Hippocampal formation (tissue), 2 donors: Measurements from ENCODE around the gene CNGA1.
"Not testable (repeated sequence)": the region's sequence is repeated elsewhere in the genome, so short reads cannot be mapped to it uniquely, and the experiment has no call there.

Experiments
- DNase-seq, 2 donors: peaks; one replicate each; lab custom pipeline; 2025; lab: John Stamatoyannopoulos, UW

CNGA1 gene

GRCh38 chr4:47968847-47969246 lies 47.6 kb downstream of the CNGA1 start:
- DNase-seq: no peak

- no peak for DNase-seq
Observed at GRCh38 chr4:47954677-47955076, 61.8 kb downstream of the CNGA1 start.

- no peak for DNase-seq
Observed at GRCh38 chr4:47954245-47954644, 62.2 kb downstream of the CNGA1 start.

GRCh38 chr4:47945930-47946726 lies 70.4 kb downstream of the CNGA1 start:
- DNase-seq: no peak

- no peak for DNase-seq
Observed at GRCh38 chr4:47942081-47942819, 74.2 kb downstream of the CNGA1 start.

- no peak for DNase-seq
Observed at GRCh38 chr4:47939456-47939855, 77.0 kb downstream of the CNGA1 start.

- no peak for DNase-seq
Observed at GRCh38 chr4:47936336-47936735, 80.1 kb downstream of the CNGA1 start.

- DNase-seq: peak in 1 of 2 donors; percentile 27
Observed at GRCh38 chr4:47933840-47934239, 82.6 kb downstream of the CNGA1 start.

GRCh38 chr4:47930971-47931804 lies 85.3 kb downstream of the CNGA1 start:
- no peak for DNase-seq

GRCh38 chr4:47929682-47930201 lies 86.7 kb downstream of the CNGA1 start:
- no peak for DNase-seq

- peak; percentile 23 to 45 for DNase-seq
Observed at GRCh38 chr4:47926667-47927258, 89.7 kb downstream of the CNGA1 start.

GRCh38 chr4:47923261-47923608 lies 93.2 kb downstream of the CNGA1 start:
- DNase-seq: not testable (repeated sequence)

- not testable (repeated sequence) for DNase-seq
Observed at GRCh38 chr4:47922436-47923260, 93.8 kb downstream of the CNGA1 start.

- DNase-seq: not testable (repeated sequence)
Observed at GRCh38 chr4:47917163-47917562, 99.3 kb downstream of the CNGA1 start.

GRCh38 chr4:47915378-47915777 lies 101.1 kb downstream of the CNGA1 start:
- no peak for DNase-seq

GRCh38 chr4:47914926-47915237 lies 101.6 kb downstream of the CNGA1 start:
- DNase-seq: no peak

GRCh38 chr4:47914220-47914925 lies 102.1 kb downstream of the CNGA1 start, which contains the start of gene NFXL1:
TSS of gene NFXL1 (minus strand) at chr4:47914583. CDS start at chr4:47914203, 380 bp downstream.
- peak; percentile 96 to 99 for DNase-seq

GRCh38 chr4:47913861-47914219 lies 102.6 kb downstream of the CNGA1 start:
- DNase-seq: peak in 1 of 2 donors; percentile 22

GRCh38 chr4:47913330-47913729 lies 103.2 kb downstream of the CNGA1 start:
- no peak for DNase-seq

GRCh38 chr4:47907089-47907646 lies 109.3 kb downstream of the CNGA1 start:
- DNase-seq: no peak
